Measurements from ENCODE around the gene ENTPD5.

- TF ChIP-seq POLR2AphosphoS5 (IDR thresholded peaks at IDR 0.05): no peak
- no peak for TF ChIP-seq CTCF (IDR thresholded peaks at IDR 0.05; ENCODE audit: poor library complexity, severe bottlenecking)
- no peak for TF ChIP-seq RAD21 (conservative IDR thresholded peaks at IDR 0.05)
- TF ChIP-seq EZH2 (IDR thresholded peaks at IDR 0.05; ENCODE audit: borderline replicate concordance, insufficient read depth, low read length, poor library complexity, severe bottlenecking): no peak
- no peak for TF ChIP-seq EP300 (conservative IDR thresholded peaks at IDR 0.05; ENCODE audit: poor library complexity, severe bottlenecking)
- TF ChIP-seq, protein P1, sequence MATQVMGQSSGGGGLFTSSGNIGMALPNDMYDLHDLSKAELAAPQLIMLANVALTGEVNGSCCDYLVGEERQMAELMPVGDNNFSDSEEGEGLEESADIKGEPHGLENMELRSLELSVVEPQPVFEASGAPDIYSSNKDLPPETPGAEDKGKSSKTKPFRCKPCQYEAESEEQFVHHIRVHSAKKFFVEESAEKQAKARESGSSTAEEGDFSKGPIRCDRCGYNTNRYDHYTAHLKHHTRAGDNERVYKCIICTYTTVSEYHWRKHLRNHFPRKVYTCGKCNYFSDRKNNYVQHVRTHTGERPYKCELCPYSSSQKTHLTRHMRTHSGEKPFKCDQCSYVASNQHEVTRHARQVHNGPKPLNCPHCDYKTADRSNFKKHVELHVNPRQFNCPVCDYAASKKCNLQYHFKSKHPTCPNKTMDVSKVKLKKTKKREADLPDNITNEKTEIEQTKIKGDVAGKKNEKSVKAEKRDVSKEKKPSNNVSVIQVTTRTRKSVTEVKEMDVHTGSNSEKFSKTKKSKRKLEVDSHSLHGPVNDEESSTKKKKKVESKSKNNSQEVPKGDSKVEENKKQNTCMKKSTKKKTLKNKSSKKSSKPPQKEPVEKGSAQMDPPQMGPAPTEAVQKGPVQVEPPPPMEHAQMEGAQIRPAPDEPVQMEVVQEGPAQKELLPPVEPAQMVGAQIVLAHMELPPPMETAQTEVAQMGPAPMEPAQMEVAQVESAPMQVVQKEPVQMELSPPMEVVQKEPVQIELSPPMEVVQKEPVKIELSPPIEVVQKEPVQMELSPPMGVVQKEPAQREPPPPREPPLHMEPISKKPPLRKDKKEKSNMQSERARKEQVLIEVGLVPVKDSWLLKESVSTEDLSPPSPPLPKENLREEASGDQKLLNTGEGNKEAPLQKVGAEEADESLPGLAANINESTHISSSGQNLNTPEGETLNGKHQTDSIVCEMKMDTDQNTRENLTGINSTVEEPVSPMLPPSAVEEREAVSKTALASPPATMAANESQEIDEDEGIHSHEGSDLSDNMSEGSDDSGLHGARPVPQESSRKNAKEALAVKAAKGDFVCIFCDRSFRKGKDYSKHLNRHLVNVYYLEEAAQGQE (IDR thresholded peaks at IDR 0.05; ENCODE audit: borderline replicate concordance): no peak
- no peak for TF ChIP-seq MXI1 (conservative IDR thresholded peaks at IDR 0.05; ENCODE audit: poor library complexity, severe bottlenecking)
These were observed 105.8 kb downstream of the ENTPD5 start for GRCh38 chr14:73913256-73913655.
